NCI-H748 treated with DMSO at 0.1 percent for 48 hours (cell line): ENCODE results near the gene HAPSTR1.
"Not testable (repeated sequence)": the region's sequence is repeated elsewhere in the genome, so short reads cannot be mapped to it uniquely, and the experiment has no call there.

ENCODE experiments used
- DNase-seq: peaks from one replicate; lab custom pipeline; 2025; lab: John Stamatoyannopoulos, UW

HAPSTR1 gene

GRCh38 chr16:9071377-9071776 lies 20.1 kb upstream of the HAPSTR1 start:
- no peak for DNase-seq

DNA sequence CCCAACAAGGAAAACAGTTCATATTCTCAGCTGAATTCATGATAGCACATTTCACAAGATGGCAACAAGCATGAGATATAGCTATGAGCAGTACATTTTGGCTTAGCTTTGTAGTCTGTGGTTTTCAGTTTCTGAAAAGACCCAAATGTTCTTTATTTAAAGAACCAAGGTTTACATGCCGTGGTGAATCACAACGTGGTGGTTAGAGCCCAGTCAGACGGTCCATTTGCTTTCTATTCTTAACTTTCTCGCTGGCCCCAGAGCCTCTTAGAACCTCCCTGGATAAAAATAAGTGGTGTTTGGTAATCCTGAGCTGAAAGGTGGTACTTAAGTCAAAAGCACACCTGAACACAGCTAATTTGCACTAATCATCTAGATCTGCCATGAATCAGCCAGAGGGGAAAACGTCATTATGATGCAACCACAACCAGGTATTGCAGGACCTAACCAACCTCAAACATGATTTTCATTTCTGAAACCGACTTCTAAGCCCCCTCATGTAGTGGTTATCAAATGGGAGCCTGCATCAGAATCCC lies 18.6 kb upstream of the HAPSTR1 start:
- DNase-seq = no peak

DNA sequence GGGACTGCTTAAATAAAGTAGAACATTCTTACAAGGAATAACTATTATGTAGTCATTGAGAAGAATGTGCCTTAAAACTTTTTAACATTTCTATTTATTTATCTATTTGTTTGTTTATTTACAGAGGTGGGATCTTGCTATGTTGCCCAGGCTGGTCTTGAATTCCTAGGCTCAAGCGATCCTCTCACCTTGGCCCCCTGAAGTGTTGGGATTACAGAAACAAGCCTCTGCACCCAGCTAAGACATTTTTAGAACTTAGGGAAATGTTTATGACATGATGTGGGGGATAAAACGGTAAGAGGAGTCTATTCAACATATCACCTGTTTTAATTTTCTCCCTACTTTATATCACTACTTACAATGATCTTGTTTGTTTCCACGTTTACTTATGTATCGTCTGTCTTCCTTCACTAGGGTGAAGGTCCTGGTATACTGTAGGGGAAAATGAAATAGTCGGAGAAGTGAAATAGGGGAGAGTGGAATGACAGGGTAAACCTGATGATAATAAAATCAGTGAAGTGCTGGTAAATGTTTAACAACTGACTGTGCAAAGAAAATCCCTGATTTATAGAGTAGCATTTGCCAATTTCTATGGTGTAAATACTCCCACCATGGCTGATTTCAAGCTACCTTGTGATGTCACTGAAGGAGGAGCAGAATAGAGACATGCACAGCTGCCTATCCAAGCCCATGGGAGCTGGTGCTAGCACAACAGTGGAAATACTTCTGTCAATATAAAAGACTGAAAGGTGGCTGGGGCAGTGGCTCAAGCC lies 16.0 kb upstream of the HAPSTR1 start:
- no peak for DNase-seq

DNA sequence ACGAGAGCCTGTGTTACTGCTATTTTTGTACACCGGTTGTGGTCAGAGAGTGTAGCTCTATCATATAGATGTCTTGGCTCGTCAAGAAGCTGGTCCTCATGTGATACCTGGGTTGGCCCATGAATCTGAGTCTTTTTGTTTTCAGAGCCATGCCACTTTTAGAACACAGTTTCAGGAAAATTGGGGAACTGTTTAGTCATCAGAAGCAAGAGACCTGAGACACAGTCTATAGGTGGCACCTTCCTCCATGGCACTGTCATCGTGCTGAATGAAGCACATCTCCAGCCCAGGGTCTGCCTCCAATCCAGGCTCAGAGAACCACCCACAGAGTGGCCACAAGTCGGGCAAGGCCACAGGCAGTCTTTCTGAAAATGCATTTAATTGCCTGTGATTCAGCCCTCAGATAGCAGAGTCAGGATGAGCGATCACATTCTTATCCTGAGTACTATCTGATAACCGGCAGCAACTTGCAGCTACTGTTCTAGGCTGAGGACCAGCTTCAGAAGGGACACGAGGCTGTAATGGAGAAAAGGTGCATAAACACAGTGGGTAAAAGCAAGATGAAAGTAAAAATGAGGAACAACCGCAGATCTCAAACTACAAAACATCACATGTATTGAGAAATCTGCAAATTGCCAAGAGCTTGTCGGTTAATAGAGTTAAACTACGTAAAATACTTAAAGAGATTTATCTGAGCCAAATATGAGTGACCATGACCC lies 14.2 kb upstream of the HAPSTR1 start:
- DNase-seq = no peak

DNA sequence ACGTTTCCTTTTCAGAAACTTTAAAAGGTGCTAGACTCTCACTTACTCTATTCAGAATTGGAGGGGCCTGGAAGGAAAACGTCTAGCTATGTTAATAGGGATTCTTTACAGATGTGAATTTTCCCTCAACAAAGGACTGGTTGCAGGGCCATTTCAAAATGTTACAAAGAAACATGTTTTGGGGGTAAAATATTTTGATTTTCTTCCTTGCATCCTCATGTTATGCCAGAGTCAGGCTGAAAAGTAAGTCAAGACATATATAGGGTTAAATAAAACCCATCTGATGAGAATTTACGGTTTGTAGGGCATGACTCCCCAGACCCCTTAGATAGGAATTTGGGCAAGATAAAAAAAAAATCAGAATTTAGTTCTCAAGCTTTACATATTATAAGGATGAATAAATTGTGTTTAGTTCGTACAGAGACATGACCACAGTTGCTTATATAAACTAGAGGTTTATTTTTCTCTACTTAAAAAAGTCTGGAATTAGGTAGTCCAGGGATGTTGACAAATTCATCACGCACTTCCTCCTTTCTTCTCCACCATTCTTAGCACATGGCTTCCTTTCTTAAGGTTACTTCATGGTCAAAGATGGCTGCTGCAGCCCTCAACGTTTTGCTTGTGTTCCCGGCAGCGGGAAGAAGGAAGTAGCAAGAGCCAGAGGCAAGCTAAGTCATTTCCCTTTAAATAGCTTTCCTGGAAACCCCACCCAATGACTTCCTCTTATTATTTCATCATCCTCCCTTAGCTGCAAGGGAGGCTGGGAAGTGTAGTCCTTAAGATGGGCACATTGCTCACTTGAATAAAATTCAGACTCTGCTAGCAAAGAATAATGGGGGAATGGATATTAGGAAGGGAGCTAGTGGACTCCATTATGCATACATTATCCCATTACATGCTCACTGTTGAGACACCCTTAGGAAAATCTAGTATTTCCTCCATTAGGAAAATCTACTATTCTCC lies 12.7 kb upstream of the HAPSTR1 start:
- not testable (repeated sequence) for DNase-seq

- DNase-seq = no peak
These were observed 12.0 kb upstream of the HAPSTR1 start for GRCh38 chr16:9079430-9079812.

DNA sequence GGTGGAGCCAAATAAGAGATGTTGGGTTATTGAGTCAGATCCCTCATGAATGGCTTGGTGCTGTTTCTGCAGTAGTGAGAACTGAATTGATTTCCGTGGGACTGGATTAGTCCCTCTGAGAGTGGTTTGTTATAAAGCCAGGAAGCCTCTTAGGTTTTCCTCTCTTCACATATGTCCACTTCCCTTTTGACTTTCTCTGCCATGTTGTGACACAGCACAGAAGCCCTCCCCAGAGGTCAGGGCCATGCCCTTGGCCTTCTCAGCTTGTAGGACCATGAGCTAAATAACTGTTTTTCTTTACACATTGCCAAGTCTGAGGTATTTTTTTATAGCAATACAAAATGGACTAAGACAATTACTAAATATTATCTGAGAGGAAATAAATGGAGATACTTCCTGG lies 10.3 kb upstream of the HAPSTR1 start:
- DNase-seq = no peak

DNA sequence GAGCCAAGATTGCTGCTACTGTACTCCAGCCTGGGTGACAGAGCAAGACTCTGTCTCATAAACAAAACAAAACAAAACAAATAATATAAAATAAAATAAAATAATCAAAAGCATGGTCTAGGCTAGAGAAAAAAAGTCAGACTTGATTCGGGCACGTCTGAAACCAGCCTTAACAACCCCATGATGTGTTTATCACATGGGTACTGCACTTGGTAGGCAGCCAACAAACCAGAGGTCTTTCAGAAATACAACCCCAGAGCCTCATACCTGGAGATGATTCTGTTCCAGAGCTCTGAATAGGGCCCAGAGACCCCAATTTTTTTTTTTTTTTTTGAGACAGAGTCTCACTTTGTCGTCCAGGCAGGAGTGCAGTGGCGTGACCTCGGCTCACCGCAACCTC lies 9.6 kb upstream of the HAPSTR1 start:
- no peak for DNase-seq

GRCh38 chr16:9082422-9082821 lies 9.0 kb upstream of the HAPSTR1 start:
- no peak for DNase-seq

DNA sequence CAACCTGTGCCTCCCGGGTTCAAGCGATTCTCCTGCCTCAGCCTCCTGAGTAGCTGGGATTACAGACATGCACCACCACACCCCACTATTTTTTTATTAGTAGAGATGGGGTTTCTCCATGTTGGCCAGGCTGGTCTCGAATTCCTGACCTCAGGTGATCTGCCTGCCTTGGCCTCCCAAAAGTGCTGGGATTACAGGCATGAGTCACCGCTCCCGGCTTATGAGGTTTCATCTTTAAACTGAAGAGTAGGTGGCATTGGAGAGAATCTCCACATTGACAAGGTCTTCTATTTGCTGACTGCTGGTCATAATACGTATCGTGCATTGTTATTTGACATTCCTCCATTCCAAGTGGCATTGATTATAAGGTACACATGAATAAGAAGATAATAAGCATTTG lies 3.7 kb upstream of the HAPSTR1 start:
- not testable (repeated sequence) for DNase-seq

DNA sequence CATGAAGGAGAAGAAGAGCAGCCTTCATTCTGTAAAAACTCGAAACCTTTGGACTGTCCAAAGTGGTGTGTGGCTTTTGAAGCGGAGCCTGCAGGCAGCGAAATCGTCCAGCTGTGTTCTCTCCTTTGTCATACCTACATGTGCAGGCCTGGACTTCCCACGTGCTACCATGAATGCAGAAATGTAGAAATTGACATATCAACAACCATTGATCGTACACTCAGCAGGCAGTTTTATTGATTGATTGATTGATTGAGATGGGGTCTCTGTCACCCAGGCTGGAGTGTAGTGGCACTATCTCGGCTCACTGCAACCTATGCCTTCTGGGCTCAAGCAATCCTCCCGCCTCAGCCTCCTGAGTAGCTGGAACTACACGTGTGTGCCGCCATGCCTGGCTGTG lies 2.6 kb upstream of the HAPSTR1 start:
- no peak for DNase-seq

DNA sequence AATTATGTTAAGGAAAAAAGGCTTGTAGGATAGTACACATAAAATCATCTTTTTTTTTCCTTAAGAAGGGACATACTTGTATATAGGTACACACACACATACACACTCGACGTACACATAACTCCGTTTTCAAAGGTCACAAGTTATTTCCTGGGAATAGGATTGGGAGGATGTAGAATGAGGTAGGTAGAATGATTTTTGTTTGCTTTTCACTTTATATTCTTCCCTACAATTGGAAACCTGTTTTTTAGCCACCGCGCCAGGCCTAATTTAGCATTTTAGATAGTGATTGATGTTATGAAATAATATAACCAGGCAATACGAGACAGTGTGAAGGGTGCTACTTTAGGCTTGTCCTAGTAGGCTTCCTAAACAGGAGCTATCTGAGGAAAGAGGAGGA lies 1.8 kb upstream of the HAPSTR1 start:
- no peak for DNase-seq

- no peak for DNase-seq
These were observed 1.1 kb upstream of the HAPSTR1 start for GRCh38 chr16:9090101-9090959.

- no peak for DNase-seq
These were observed 430 bp downstream of the HAPSTR1 start for GRCh38 chr16:9091867-9092281.

GRCh38 chr16:9092282-9092977 lies 986 bp downstream of the HAPSTR1 start:
- DNase-seq = no peak

GRCh38 chr16:9092978-9093344 lies 1.5 kb downstream of the HAPSTR1 start:
- DNase-seq = no peak

GRCh38 chr16:9094011-9094846 lies 2.8 kb downstream of the HAPSTR1 start:
- no peak for DNase-seq

- DNase-seq = no peak
These were observed 3.7 kb downstream of the HAPSTR1 start for GRCh38 chr16:9095171-9095570.

DNA sequence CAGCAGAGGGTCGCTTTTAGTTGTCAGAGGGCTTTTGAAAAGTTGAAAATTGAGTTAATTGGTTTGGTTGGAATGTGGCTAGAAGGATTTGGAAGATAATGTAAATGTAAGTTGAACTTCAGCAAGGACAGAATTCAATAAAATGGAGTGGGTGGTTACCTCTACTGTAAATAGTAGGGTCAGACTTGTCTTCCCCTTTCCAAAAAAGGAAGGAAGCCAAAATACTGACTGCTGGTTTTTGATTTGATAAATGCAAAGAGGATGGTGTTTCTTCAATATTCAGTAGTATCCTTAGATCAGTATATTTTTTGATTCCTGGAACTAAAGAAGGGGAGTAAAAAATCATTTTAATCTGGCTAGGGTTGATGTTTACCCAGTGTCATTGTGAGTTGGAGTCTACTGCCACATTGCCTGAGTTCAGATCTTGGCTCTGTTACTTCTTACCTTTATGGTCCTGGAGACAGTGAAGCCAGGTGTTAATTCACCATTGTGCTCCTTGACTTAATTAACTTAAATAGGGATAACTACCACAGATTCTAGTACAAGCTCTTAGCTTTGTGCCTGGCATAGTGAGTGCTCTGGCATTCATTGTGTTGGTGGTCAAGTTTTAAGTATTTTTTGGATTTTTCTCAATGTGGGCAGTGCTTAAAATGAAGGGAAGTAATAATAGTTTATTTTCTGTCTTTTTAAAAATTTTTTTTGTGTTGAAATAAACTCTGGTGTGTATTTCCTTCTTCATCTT lies 4.4 kb downstream of the HAPSTR1 start:
- no peak for DNase-seq
